Right lobe of liver (tissue), 6 donors: ENCODE results near the gene TRIM2. TPM values are rescaled to one million over a fixed set of nuclear protein-coding genes. Genes with fewer than 3 reads are reported as not detected.

Experiments used
- ATAC-seq, 4 donors: fragments of 200-7000 bp; cut with Tn5 transposase; one replicate each; pipeline ENCODE4 v1.9.1; 2020; ENCODE audit warnings: mild to moderate bottlenecking in 4 of 4, moderate library complexity in 4 of 4
- DNase-seq, 3 donors: peaks; one replicate each; pipeline ENCODE4 v3.0.0-alpha.2; 2020
- H3K27ac ChIP-seq, 3 donors: fragments of 200-600 bp; one replicate each; pipeline ENCODE4 v1.8.0; 2022
- H3K27me3 ChIP-seq, 2 donors: fragments of 200-600 bp; one replicate each; pipeline ENCODE4 v1.8.0; 2022
- H3K36me3 ChIP-seq, 4 donors: fragments of 200-600 bp; sonication (generic) in 1 of 4; one replicate each; pipeline versions ENCODE4 v1.5.1 to v1.8.0; 2017 to 2022; ENCODE audit warnings: control low read depth in 1 of 4
- H3K4me1 ChIP-seq, 4 donors: fragments of 200-600 bp; sonication (generic) in 1 of 4; one replicate each; pipeline versions ENCODE4 v1.5.1 to v1.8.0; 2017 to 2022; ENCODE audit warnings: control low read depth in 1 of 4
- H3K4me3 ChIP-seq, 3 donors: fragments of 200-600 bp; one replicate each; pipeline ENCODE4 v1.8.0; 2022
- H3K9me3 ChIP-seq, 4 donors: fragments of 200-600 bp; sonication (generic) in 1 of 4; one replicate each; pipeline versions ENCODE4 v1.5.1 to v1.8.0; 2017 to 2022; ENCODE audit warnings: control low read depth in 1 of 4
- POLR2A ChIP-seq: fragments of 450-650 bp; IDR thresholded peaks from one replicate; pipeline ENCODE4 v1.6.1; 2017; ENCODE audit warnings: antibody characterized with exemption, mild to moderate bottlenecking
- WGBS: methylation state at CpG from one replicate; pipeline ENCODE4 v1.1.6; 2018; ENCODE audit warnings: low coverage, low lambda C conversion rate; ENCODE audit not compliant: insufficient coverage; ENCODE audit errors: missing lambda C conversion rate; 5-methylcytosine and 5-hydroxymethylcytosine counted together
- intact Hi-C, 2 donors: fragments of 100-400 bp; cut with DNase I; formaldehyde crosslinking; loops; one replicate each; pipeline versions ENCODE4 v1.11.2 to v1.14.1; 2022
- total RNA-seq, 6 experiments: library from RNA; depleted of rRNA in 2 of 6; stranded (reverse); fragments of >200 nt in 2 of 6; fragmentation: NEBNext Ultra II Directional in 3 of 6; extraction: Animal tissue kit (Norgen Biotek cat#: 25700) in 3 of 6; gene quantifications; one replicate each; pipeline versions ENCODE4 v1.1.0 to v1.2.4, GENCODE V29; 2016 to 2023
- TF ChIP-seq, protein P1 (sequence below), 4 donors: fragments of 200-600 bp in 3 of 4; fragments of 450-650 bp in 1 of 4; IDR thresholded peaks; one replicate each; pipeline versions ENCODE4 v1.5.1 to v1.8.0; 2016 to 2022; ENCODE audit warnings: antibody characterized with exemption in 4 of 4, mild to moderate bottlenecking in 2 of 4
- donor health status: DM: no; HTN: yes; CAD: no.
- donor health status: DM: no; HTN: no; CAD: no.
- donor health status: DM: no; HTN: no; CAD: no.
- donor health status: DM: no; HTN: yes; CAD: no.
- donor health status: DM: no; HTN: yes; CAD: no.

The TRIM2 gene
- total RNA-seq, 6 experiments from 2014 or later = 8.9 to 17.5 (median 10.0) TPM

DNA sequence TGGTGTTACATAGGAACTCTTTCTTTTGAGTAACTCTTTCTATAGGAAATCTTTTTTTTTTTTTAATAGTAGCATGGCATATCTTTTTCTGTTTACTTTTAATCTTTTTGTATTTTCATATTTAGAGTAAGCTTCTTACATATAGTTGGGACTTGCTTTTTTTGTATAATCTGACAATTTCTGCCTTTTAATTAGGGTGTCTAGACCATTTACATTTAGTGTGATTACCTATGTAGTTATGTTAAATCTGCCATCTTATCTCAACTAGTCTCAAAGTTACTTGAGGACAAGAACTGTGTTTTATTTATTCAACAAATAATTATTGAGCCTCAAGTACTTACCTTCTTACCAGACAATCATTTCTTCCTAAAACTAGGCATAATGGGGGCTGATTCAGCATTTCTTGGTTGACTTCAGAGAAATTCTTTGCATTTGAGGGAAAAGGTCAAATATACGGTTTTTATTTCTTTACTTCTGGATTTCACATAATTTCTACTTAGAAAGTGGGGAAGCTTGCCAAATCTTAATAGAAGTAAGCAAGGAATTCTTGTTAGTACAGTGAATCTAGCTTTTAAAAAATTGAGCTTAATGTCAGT lies 168.8 kb downstream of the TRIM2 start:
- Histone ChIP-seq H3K27me3 (no peaks in the 10 kb centered on the region), H3K9me3 (no peaks in the 10 kb centered on the region), H3K4me1 (no peaks in the 10 kb centered on the region), H3K27ac (no peak overlapping the region), H3K36me3 (no peaks in the 10 kb centered on the region), H3K4me3 (no peak overlapping the region)
- no peak for DNase-seq
- 95% methylated on average over 1 of the region's 1 CpG for WGBS
- no peak for ATAC-seq
- intact Hi-C loops = no loop called here
- TF ChIP-seq, protein P1, sequence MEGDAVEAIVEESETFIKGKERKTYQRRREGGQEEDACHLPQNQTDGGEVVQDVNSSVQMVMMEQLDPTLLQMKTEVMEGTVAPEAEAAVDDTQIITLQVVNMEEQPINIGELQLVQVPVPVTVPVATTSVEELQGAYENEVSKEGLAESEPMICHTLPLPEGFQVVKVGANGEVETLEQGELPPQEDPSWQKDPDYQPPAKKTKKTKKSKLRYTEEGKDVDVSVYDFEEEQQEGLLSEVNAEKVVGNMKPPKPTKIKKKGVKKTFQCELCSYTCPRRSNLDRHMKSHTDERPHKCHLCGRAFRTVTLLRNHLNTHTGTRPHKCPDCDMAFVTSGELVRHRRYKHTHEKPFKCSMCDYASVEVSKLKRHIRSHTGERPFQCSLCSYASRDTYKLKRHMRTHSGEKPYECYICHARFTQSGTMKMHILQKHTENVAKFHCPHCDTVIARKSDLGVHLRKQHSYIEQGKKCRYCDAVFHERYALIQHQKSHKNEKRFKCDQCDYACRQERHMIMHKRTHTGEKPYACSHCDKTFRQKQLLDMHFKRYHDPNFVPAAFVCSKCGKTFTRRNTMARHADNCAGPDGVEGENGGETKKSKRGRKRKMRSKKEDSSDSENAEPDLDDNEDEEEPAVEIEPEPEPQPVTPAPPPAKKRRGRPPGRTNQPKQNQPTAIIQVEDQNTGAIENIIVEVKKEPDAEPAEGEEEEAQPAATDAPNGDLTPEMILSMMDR (IDR thresholded peaks at IDR 0.05) = no peak

DNA sequence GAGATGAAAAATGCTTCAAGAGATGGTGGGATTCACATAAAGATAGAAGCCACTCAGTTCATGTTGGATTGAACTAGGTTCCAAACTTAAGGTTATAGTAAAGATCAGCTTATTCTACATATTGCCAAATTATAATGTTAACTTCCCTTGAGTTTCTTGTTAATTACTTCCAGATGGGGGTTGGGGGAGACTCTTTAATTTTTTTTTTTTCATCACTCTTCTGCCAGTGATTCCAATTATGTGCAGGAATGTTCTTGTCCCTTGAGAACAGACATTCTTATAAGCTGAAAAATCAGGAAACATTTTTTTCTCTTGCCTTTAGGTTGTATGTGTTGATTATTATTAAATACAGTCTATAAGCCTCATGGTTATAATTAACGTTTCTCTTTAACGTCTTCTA lies 170.2 kb downstream of the TRIM2 start:
- intact Hi-C loops = no loop called here
- H3K4me3 ChIP-seq = no peak overlapping the region
- TF ChIP-seq POLR2A = no peak
- TF ChIP-seq, protein P1 (IDR thresholded peaks at IDR 0.05) = no peak
- H3K4me1 ChIP-seq = no peaks in the 10 kb centered on the region
- ATAC-seq (no peak), DNase-seq (no peak)
- WGBS = 91% methylated on average over 2 of the region's 2 CpGs
- no peak overlapping the region for H3K27ac ChIP-seq
- H3K27me3 ChIP-seq = no peaks in the 10 kb centered on the region
- no peaks in the 10 kb centered on the region for H3K9me3 ChIP-seq
- no peaks in the 10 kb centered on the region for H3K36me3 ChIP-seq

DNA sequence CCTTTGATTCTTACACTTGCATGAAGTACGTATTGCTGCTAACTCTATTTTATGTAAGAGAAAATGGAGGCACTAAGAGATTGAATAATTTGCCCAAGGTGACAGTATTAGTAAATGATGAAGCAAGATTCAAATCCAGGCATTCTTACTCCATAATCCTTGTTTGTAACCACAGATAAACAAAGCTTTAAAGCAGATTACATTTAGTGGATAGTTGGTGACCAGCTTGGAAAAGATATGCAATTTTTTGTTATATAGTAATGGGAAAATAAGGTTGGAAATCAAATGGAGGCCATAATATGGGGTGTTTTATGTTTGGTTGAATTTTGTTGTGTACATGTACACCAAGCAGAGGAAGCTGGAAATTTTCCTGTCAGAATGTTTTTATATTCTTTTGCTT lies 171.1 kb downstream of the TRIM2 start:
- ATAC-seq = no peak

DNA sequence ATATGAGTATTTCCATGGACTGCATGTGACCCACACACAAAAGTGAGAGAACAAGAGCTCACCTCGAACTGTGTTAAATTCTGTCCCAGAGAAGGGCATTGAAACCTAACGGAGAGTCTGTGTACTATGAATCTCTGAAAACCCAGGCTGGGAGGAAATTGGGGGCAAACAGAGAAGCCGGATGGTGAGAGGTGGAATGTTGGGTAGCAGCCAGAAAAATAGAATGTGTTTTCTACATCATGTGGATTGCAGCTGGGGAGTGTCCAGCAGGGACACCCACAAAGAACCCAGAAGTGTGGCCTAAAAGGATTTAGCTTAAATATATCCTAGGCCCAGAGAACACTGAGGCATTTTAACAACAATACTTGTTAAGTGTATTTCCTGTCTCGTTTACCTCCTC lies 178.9 kb downstream of the TRIM2 start:
- no peak overlapping the region for H3K4me3 ChIP-seq
- no peaks in the 10 kb centered on the region for H3K4me1 ChIP-seq
- no peaks in the 10 kb centered on the region for H3K9me3 ChIP-seq
- no peak overlapping the region for H3K27ac ChIP-seq
- intact Hi-C loops = no loop called here
- TF ChIP-seq, protein P1 (IDR thresholded peaks at IDR 0.05) = no peak
- no peak for TF ChIP-seq POLR2A
- no peaks in the 10 kb centered on the region for H3K36me3 ChIP-seq
- DNase-seq (no peak), ATAC-seq (no peak)
- no peaks in the 10 kb centered on the region for H3K27me3 ChIP-seq
- WGBS = 79% methylated on average over 4 of the region's 4 CpGs

More for the DNA sequence above, 171.1 kb downstream of the TRIM2 start:
- H3K27ac ChIP-seq = no peak overlapping the region
- H3K27me3 ChIP-seq = no peaks in the 10 kb centered on the region
- intact Hi-C loops = no loop called here
- WGBS = 90% methylated on average over 1 of the region's 1 CpG
- no peak overlapping the region for H3K4me3 ChIP-seq
- H3K9me3 ChIP-seq = no peaks in the 10 kb centered on the region
- no peak for TF ChIP-seq POLR2A
- TF ChIP-seq, protein P1 (IDR thresholded peaks at IDR 0.05) = no peak
- DNase-seq = no peak
- H3K36me3 ChIP-seq = no peaks in the 10 kb centered on the region
- no peaks in the 10 kb centered on the region for H3K4me1 ChIP-seq

DNA sequence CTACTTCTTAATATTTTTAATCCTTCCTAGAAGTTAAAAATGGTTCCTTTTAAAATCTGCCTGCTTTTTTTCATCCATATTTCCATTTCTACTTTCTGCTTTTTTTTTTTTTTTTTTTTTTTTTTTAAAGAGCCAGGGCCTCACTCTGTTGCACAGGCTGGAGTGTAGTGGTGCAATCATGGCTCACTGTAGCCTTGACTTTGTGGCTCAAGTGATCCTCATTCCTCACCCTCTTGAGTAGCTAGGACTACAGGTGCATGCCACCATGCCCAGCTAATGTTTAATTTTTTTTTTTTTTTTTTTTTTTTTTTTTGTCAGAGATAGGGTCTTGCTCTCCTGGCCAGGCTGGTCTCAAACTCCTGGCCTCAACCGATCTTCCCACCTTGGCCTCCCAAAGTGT lies 179.9 kb downstream of the TRIM2 start:
- TF ChIP-seq, protein P1 (IDR thresholded peaks at IDR 0.05) = no peak
- TF ChIP-seq POLR2A = no peak
- Histone ChIP-seq H3K9me3 (no peaks in the 10 kb centered on the region), H3K27me3 (no peaks in the 10 kb centered on the region), H3K27ac (no peak overlapping the region), H3K4me3 (no peak overlapping the region), H3K36me3 (no peaks in the 10 kb centered on the region), H3K4me1 (no peaks in the 10 kb centered on the region)
- ATAC-seq = no peak
- no peak for DNase-seq
- WGBS = 100% methylated on average over 1 of the region's 1 CpG
- intact Hi-C loops = no loop called here
